K562 (cell line): ENCODE results near the gene AVPR1B. TPM values are rescaled to one million over a fixed set of nuclear protein-coding genes. Genes with fewer than 3 reads are reported as not detected.

Experiments
- ATAC-seq: fragments of 200-7000 bp; cut with Tn5 transposase; 3 replicates; pipeline ENCODE4 v1.9.1; 2020; ENCODE audit warnings: moderate library complexity
- BruUV-seq: library from RNA; stranded (reverse); fragments of 400-500 nt; replicated peaks from 2 replicates; lab custom pipeline; 2021; lab: Mats Ljungman, UMichigan
- CTCF ChIA-PET: fragments of 300-600 bp; formaldehyde crosslinking; extraction: SDS; loops from one replicate; lab custom pipeline; 2021; ENCODE audit warnings: low intra/inter-chr PET ratio; lab: Yijun Ruan, JAX
- POLR2A ChIA-PET: fragments of 300-600, 350-650 bp; sonication (Branson Sonifier 250); formaldehyde crosslinking; extraction: SDS; loops from one replicate; lab custom pipeline; 2021; ENCODE audit warnings: antibody characterized with exemption, inconsistent platforms; lab: Yijun Ruan, JAX
- DNase-seq, 4 experiments: peaks; one replicate each; pipeline versions ENCODE4 v3.0.0 to v3.0.0-alpha.2; 2011 to 2018; ENCODE audit warnings: low spot score in 3 of 4, mixed read lengths in 3 of 4; ENCODE audit errors: extremely low read depth in 1 of 4
- FAIRE-seq: peaks from 2 replicates; lab custom pipeline; 2011; peaks lifted over from hg19 to GRCh38; lab: Jason Lieb, UNC
- H2AFZ ChIP-seq: 2 replicates; pipeline ENCODE4 v1.6.0; 2011; ENCODE audit warnings: low read depth, low read length, control low read depth, inconsistent platforms
- H3K27ac ChIP-seq: fragments of 200-600 bp; 3 replicates; pipeline ENCODE4 v1.8.0; 2011; ENCODE audit warnings: low read depth, mild to moderate bottlenecking, control low read depth, inconsistent platforms, low read length, moderate library complexity, mixed read lengths; ENCODE audit errors: extremely low read depth
- H3K27me3 ChIP-seq, 2 experiments: fragments of 300-600 bp in 1 of 2; 2 replicates in 1 of 2; 3 replicates in 1 of 2; pipeline versions ENCODE4 v1.6.0 to v1.8.0; 2011; ENCODE audit warnings: inconsistent platforms in 2 of 2, low read length in 2 of 2, mild to moderate bottlenecking in 1 of 2, mixed read lengths in 1 of 2, moderate library complexity in 1 of 2; ENCODE audit not compliant: control insufficient read depth in 2 of 2, insufficient read depth in 2 of 2
- H3K36me3 ChIP-seq: fragments of 300-600 bp; 3 replicates; pipeline ENCODE4 v1.8.0; 2011; ENCODE audit warnings: mild to moderate bottlenecking, low read length, inconsistent platforms; ENCODE audit not compliant: control insufficient read depth, insufficient read depth
- H3K4me1 ChIP-seq, 2 experiments: fragments of 200-600 bp in 1 of 2; replicated peaks in 1 of 2; 2 replicates in 1 of 2; 3 replicates in 1 of 2; pipeline versions ENCODE4 v1.5.1 to v1.8.0; 2011; ENCODE audit warnings: inconsistent platforms in 2 of 2, low read length in 2 of 2, mild to moderate bottlenecking in 1 of 2, mixed read lengths in 1 of 2, moderate library complexity in 1 of 2; ENCODE audit not compliant: control insufficient read depth in 2 of 2, insufficient read depth in 2 of 2
- H3K4me2 ChIP-seq: 2 replicates; pipeline ENCODE4 v1.6.1; 2011; ENCODE audit warnings: low read length, control low read depth, inconsistent platforms, mixed read lengths; ENCODE audit not compliant: insufficient read depth
- H3K4me3 ChIP-seq: fragments of 200-600 bp; sonication (generic), shearing (Covaris generic); 2 replicates; pipeline ENCODE4 v1.5.1; 2016; ENCODE audit warnings: control low read depth, inconsistent platforms
- H3K79me2 ChIP-seq: fragments of 200-600 bp; 3 replicates; pipeline ENCODE4 v1.8.0; 2011; ENCODE audit warnings: low read length, inconsistent platforms; ENCODE audit not compliant: control insufficient read depth, insufficient read depth
- H3K9ac ChIP-seq, 2 experiments: 2 replicates each; pipeline versions ENCODE4 v1.6.0 to v1.6.1; 2011; ENCODE audit warnings: low read depth in 2 of 2, low read length in 2 of 2, control low read depth in 1 of 2, inconsistent platforms in 1 of 2, mild to moderate bottlenecking in 1 of 2, mixed read lengths in 1 of 2; ENCODE audit not compliant: insufficient read depth in 1 of 2
- H3K9me1 ChIP-seq: one replicate; pipeline ENCODE4 v1.6.0; 2011; ENCODE audit warnings: inconsistent platforms, mild to moderate bottlenecking, low read length, moderate library complexity; ENCODE audit not compliant: control insufficient read depth, insufficient read depth
- H3K9me3 ChIP-seq: replicated peaks from 2 replicates; pipeline ENCODE4 v1.5.1; 2011; ENCODE audit warnings: low read depth, low read length, inconsistent platforms; ENCODE audit not compliant: control insufficient read depth, insufficient read depth
- H4K20me1 ChIP-seq: replicated peaks from 2 replicates; pipeline ENCODE4 v1.6.1; 2011; ENCODE audit warnings: low read length, inconsistent platforms, mixed read lengths; ENCODE audit not compliant: control insufficient read depth, insufficient read depth
- BHLHE40 ChIP-seq: IDR thresholded peaks from 2 replicates; pipeline ENCODE4 v1.6.1; 2011; ENCODE audit warnings: low read length, improper control_type of control experiment
- BRF1 ChIP-seq: IDR thresholded peaks from 3 replicates; pipeline ENCODE4 v1.6.1; 2011; ENCODE audit warnings: borderline replicate concordance, mild to moderate bottlenecking; ENCODE audit not compliant: insufficient read length; ENCODE audit errors: extremely low read depth
- CHD1 ChIP-seq: fragments of 200-600 bp; sonication (generic); IDR thresholded peaks from one replicate; pipeline ENCODE4 v1.6.1; 2012; ENCODE audit warnings: mild to moderate bottlenecking, moderate library complexity, low read length, inconsistent platforms
- CREM ChIP-seq: IDR thresholded peaks from 2 replicates; pipeline ENCODE4 v1.6.1; 2014; ENCODE audit warnings: antibody characterized with exemption, low read depth
- GABPA ChIP-seq: fragments of 200-800 bp; sonication (Bioruptor generic); conservative IDR thresholded peaks from 2 replicates; pipeline ENCODE4 v1.6.1; 2016; ENCODE audit warnings: low read depth, missing genetic modification characterization, missing compliant biosample characterization
- GMEB1 ChIP-seq: fragments of 250-450 bp; sonication (Bioruptor Pico); IDR thresholded peaks from 2 replicates; pipeline ENCODE4 v1.4.0; 2020; ENCODE audit warnings: mild to moderate bottlenecking
- HDAC3 ChIP-seq: fragments of 450-650 bp; IDR thresholded peaks from 2 replicates; pipeline ENCODE4 v1.6.1; 2018; ENCODE audit warnings: borderline replicate concordance, mild to moderate bottlenecking, moderate library complexity; ENCODE audit not compliant: partially characterized antibody
- MXD1 ChIP-seq: fragments of 250-450 bp; sonication (Bioruptor Pico); IDR thresholded peaks from 2 replicates; pipeline ENCODE4 v1.8.0; 2021; ENCODE audit warnings: borderline replicate concordance, mild to moderate bottlenecking, moderate library complexity; ENCODE audit not compliant: poor library complexity, severe bottlenecking
- NRF1 ChIP-seq, 2 experiments: fragments of 450-650 bp; IDR thresholded peaks in 1 of 2; conservative IDR thresholded peaks in 1 of 2; 2 replicates each; pipeline ENCODE4 v1.6.1; 2014; ENCODE audit warnings: mild to moderate bottlenecking in 2 of 2
- PTTG1 ChIP-seq: fragments of 450-650 bp; IDR thresholded peaks from 2 replicates; pipeline ENCODE4 v1.6.1; 2016; ENCODE audit warnings: low read depth, mild to moderate bottlenecking, missing genetic modification characterization, missing compliant biosample characterization
- TEAD4 ChIP-seq, 2 experiments: sonication (generic) in 1 of 2; formaldehyde crosslinking in 1 of 2; IDR thresholded peaks; 2 replicates each; pipeline versions ENCODE4 v1.6.1 to v1.8.0; 2012 to 2022; ENCODE audit warnings: borderline replicate concordance in 1 of 2, inconsistent platforms in 1 of 2, low read length in 1 of 2, mild to moderate bottlenecking in 1 of 2, missing genetic modification reagents in 1 of 2
- THAP12 ChIP-seq: fragments of 250-450 bp; sonication (Bioruptor Pico); IDR thresholded peaks from 2 replicates; pipeline ENCODE4 v1.9.0; 2021; ENCODE audit warnings: mild to moderate bottlenecking, inconsistent platforms
- ZHX1 ChIP-seq: fragments of 150-350 bp; conservative IDR thresholded peaks from 2 replicates; pipeline ENCODE4 v1.6.1; 2014; ENCODE audit warnings: low read length
- ZNF232 ChIP-seq: sonication (generic); formaldehyde crosslinking; IDR thresholded peaks from 2 replicates; pipeline ENCODE4 v1.8.0; 2022; ENCODE audit warnings: mild to moderate bottlenecking, missing genetic modification reagents
- WGBS: fragments of 100-300 bp; shearing (Covaris generic); methylation state at CpG from one replicate; pipeline ENCODE4 v1.1.6; 2016; ENCODE audit warnings: low coverage, mixed read lengths; ENCODE audit not compliant: insufficient coverage; ENCODE audit errors: missing lambda C conversion rate; 5-methylcytosine and 5-hydroxymethylcytosine counted together
- in situ Hi-C: fragments of 300-500 bp; cut with MboI; formaldehyde crosslinking; loops from 4 replicates; pipeline ENCODE4 v1.15.0; 2018; ENCODE audit warnings: inconsistent platforms, mixed read lengths
- intact Hi-C: fragments of 100-400 bp; cut with micrococcal nuclease; formaldehyde crosslinking; loops from 2 replicates; pipeline ENCODE4 v1.14.2; 2022
- polyA plus RNA-seq, 8 experiments: library from polyadenylated mRNA; depleted of rRNA in 4 of 8; stranded (reverse) in 5 of 8; unstranded in 3 of 8; fragments of >200 nt; fragmentation: Nextera tagmentation in 2 of 8; fragmentation: Illumina TruSeq in 1 of 8; extraction: Ambion mirVana in 2 of 8; extraction: Trizol in 1 of 8; gene quantifications; 2 replicates each; pipeline versions ENCODE4 v1.2.1 to v1.2.3, GENCODE V29; 2011 to 2014; ENCODE audit warnings: inconsistent platforms in 1 of 8, missing spikeins in 1 of 8
- total RNA-seq, 7 experiments: library from RNA; depleted of rRNA in 6 of 7; stranded (reverse); fragments of >200 nt in 6 of 7; fragmentation: Illumina TruSeq in 2 of 7; extraction: Trizol in 2 of 7; gene quantifications; 2 replicates each; pipeline versions ENCODE4 v1.2.1 to v1.2.3, GENCODE V29; 2011 to 2021; ENCODE audit warnings: low replicate concordance in 1 of 7

The AVPR1B gene
- total and polyA plus RNA-seq, 9 of the 15 experiments (the other 6 are each of a cell fraction or from before 2014, with no cell fraction given) = not detected

- peaks cover 4 to 7% of the 10 kb centered on the region in 2 experiments; a peak in 2 of 5 replicates for H3K4me1 ChIP-seq
- ChIA-PET POLR2A (interaction anchor here (0.7 to 1.8 kb wide), 2 partner anchors 8 to 362 kb away, joined by 3 to 10 read pairs; no protein-coding TSS in a partner anchor), CTCF (interaction anchor here (0.6 to 4.1 kb wide), 7 partner anchors 8 to 316 kb away, joined by 3 to 39 read pairs (median 6); no protein-coding TSS in a partner anchor)
- H3K9me3 ChIP-seq = no peaks in the 10 kb centered on the region
- H4K20me1 ChIP-seq = 0 out of 2 replicates have a peak, but pooled peaks cover 5% of the 10 kb centered on the region
- H3K27ac ChIP-seq = no peak overlapping the region
- peaks cover 8 to 30% of the 10 kb centered on the region in 2 experiments; a peak in 4 of 5 replicates for H3K27me3 ChIP-seq
- no peaks in the 10 kb centered on the region for H3K9me1 ChIP-seq
- ATAC-seq = no peak
- no peaks in the 10 kb centered on the region for H3K36me3 ChIP-seq
- in situ Hi-C loops = loop anchor here (10.0 kb wide), 1 partner anchor 182 kb away; no protein-coding TSS in a partner anchor
- intact Hi-C loops = loop anchor here (10.0 kb wide), 1 partner anchor 432 kb away; no protein-coding TSS in a partner anchor
- no peak for DNase-seq
- H2AFZ ChIP-seq = no peak overlapping the region
- no peak overlapping the region for H3K4me2 ChIP-seq
- H3K9ac ChIP-seq = no peak overlapping the region
- WGBS = 2% methylated on average over 7 of the region's 7 CpGs
- no peaks in the 10 kb centered on the region for H3K79me2 ChIP-seq
- no TSS peak for BruUV-seq
- H3K4me3 ChIP-seq = no peak overlapping the region
- FAIRE-seq = no peak
- TF ChIP-seq CREM (no peak), ZHX1 (no peak), GABPA (tag) (no peak), TEAD4 (IDR thresholded peaks at IDR 0.05; ENCODE audit: low read length) (no peak), TEAD4 (CRISPR knock-in tag; IDR thresholded peaks at IDR 0.05; ENCODE audit: borderline replicate concordance) (no peak), BHLHE40 (no peak), BRF1 (no peak), CHD1 (no peak), NRF1 (conservative IDR thresholded peaks at IDR 0.05 in 1 of 2, IDR thresholded peaks at IDR 0.05 in 1 of 2) (no peak), ZNF232 (CRISPR knock-in tag) (no peak), THAP12 (no peak), GMEB1 (CRISPR knock-in tag) (no peak), HDAC3 (no peak), MXD1 (no peak), PTTG1 (tag) (no peak)
These were observed 10.0 kb downstream of the AVPR1B start for GRCh38 chr1:206107168-206107544.
